B cell (primary cell): ENCODE measurements around the gene BCL11A. TPM values are rescaled to one million over a fixed set of nuclear protein-coding genes. Genes with fewer than 3 reads are reported as not detected.

Experiments
- ATAC-seq: fragments of 200-7000 bp; cut with Tn5 transposase; one replicate; pipeline ENCODE4 v1.10.0; 2021; ENCODE audit warnings: low read depth, mild to moderate bottlenecking, moderate number of reproducible peaks, moderate library complexity
- CTCF ChIA-PET: fragments of 350-600 bp; sonication (Branson Sonifier 250); formaldehyde crosslinking; loops from one replicate; lab custom pipeline; 2021; ENCODE audit warnings: antibody characterized with exemption, inconsistent platforms; lab: Charles Lee
- POLR2A ChIA-PET: fragments of 350-600 bp; sonication (Branson Sonifier 250); formaldehyde crosslinking; loops from one replicate; lab custom pipeline; 2021; ENCODE audit warnings: antibody characterized with exemption; lab: Charles Lee
- DNase-seq: peaks from one replicate; pipeline ENCODE4 v3.0.0; 2013
- H2AFZ ChIP-seq: 2 replicates; pipeline ENCODE4 v1.6.1; 2012; ENCODE audit warnings: mild to moderate bottlenecking, low read depth, low read length; ENCODE audit not compliant: insufficient read depth, poor library complexity, severe bottlenecking
- H3K27ac ChIP-seq, 2 donors: 1 replicate in 1 of 2; 2 replicates in 1 of 2; pipeline ENCODE4 v1.5.1; 2012 to 2013; ENCODE audit warnings: low read length in 2 of 2, mild to moderate bottlenecking in 2 of 2, moderate library complexity in 1 of 2
- H3K27me3 ChIP-seq, 4 experiments: fragments of 200-600 bp in 1 of 4; sonication (generic) in 1 of 4; replicated peaks in 1 of 4; 1 replicate in 2 of 4; 2 replicates in 2 of 4; pipeline versions ENCODE4 v1.6.1 to v1.7.0; 2013 to 2016; ENCODE audit warnings: low read length in 3 of 4, mild to moderate bottlenecking in 2 of 4, mixed read lengths in 1 of 4, moderate library complexity in 1 of 4; ENCODE audit not compliant: insufficient read depth in 4 of 4, control insufficient read depth in 3 of 4; ENCODE audit errors: control extremely low read depth in 1 of 4
- H3K36me3 ChIP-seq, 2 experiments: replicated peaks in 1 of 2; 1 replicate in 1 of 2; 2 replicates in 1 of 2; pipeline versions ENCODE4 v1.6.1 to v1.7.1; 2013; ENCODE audit warnings: low read length in 1 of 2; ENCODE audit not compliant: insufficient read depth in 2 of 2, control insufficient read depth in 1 of 2; ENCODE audit errors: control extremely low read depth in 1 of 2, extremely low read depth in 1 of 2
- H3K4me1 ChIP-seq, 2 donors: fragments of 200-600 bp in 1 of 2; sonication (generic) in 1 of 2; 1 replicate in 1 of 2; 2 replicates in 1 of 2; pipeline versions ENCODE4 v1.5.1 to v1.6.1; 2013 to 2017; ENCODE audit warnings: low read length in 2 of 2; ENCODE audit not compliant: control insufficient read depth in 2 of 2, insufficient read depth in 2 of 2
- H3K4me2 ChIP-seq: replicated peaks from 2 replicates; pipeline ENCODE3; 2012; ENCODE audit warnings: mild to moderate bottlenecking, low read depth, low read length; ENCODE audit not compliant: poor library complexity, severe bottlenecking
- H3K4me3 ChIP-seq, 5 experiments: fragments of 200-600 bp in 1 of 5; sonication (generic) in 1 of 5; 1 replicate in 3 of 5; 2 replicates in 2 of 5; pipeline versions ENCODE4 v1.5.1 to v1.7.0; 2011 to 2016; ENCODE audit warnings: low read length in 4 of 5, mild to moderate bottlenecking in 4 of 5, low read depth in 2 of 5, control low read depth in 1 of 5, moderate library complexity in 1 of 5; ENCODE audit not compliant: insufficient read depth in 1 of 5; ENCODE audit errors: control extremely low read depth in 1 of 5, extremely low read depth in 1 of 5
- H3K79me2 ChIP-seq: fragments of 200-600 bp; sonication (generic); one replicate; pipeline ENCODE4 v1.6.0; 2016; ENCODE audit warnings: low read length; ENCODE audit not compliant: control insufficient read depth, insufficient read depth
- H3K9ac ChIP-seq: fragments of 200-600 bp; sonication (generic); 2 replicates; pipeline ENCODE4 v1.6.1; 2017; ENCODE audit warnings: mild to moderate bottlenecking, low read length, moderate library complexity
- H3K9me3 ChIP-seq, 3 donors: one replicate each; pipeline versions ENCODE4 v1.6.1 to v1.7.1; 2013; ENCODE audit warnings: low read length in 2 of 3; ENCODE audit not compliant: control insufficient read depth in 2 of 3, insufficient read depth in 1 of 3; ENCODE audit errors: control extremely low read depth in 1 of 3
- H4K20me1 ChIP-seq: 2 replicates; pipeline ENCODE4 v1.6.0; 2012; ENCODE audit warnings: mild to moderate bottlenecking, low read length; ENCODE audit not compliant: insufficient read depth, control insufficient read depth, poor library complexity, severe bottlenecking
- H3K27ac Mint-ChIP-seq: one replicate; pipeline ENCODE4 v1.8.0; 2021; ENCODE audit warnings: mixed read lengths
- H3K27me3 Mint-ChIP-seq: one replicate; pipeline ENCODE4 v1.8.0; 2021; ENCODE audit warnings: mixed read lengths
- H3K4me1 Mint-ChIP-seq: one replicate; pipeline ENCODE4 v1.8.0; 2021; ENCODE audit warnings: mixed read lengths
- H3K4me3 Mint-ChIP-seq: one replicate; pipeline ENCODE4 v1.8.0; 2021; ENCODE audit warnings: mixed read lengths
- H3K9me3 Mint-ChIP-seq: one replicate; pipeline ENCODE4 v1.8.0; 2022; ENCODE audit warnings: mixed read lengths; ENCODE audit not compliant: insufficient read depth
- CTCF ChIP-seq: fragments of 200-600 bp; IDR thresholded peaks from one replicate; pipeline ENCODE4 v1.8.0; 2022; ENCODE audit warnings: antibody characterized with exemption, mild to moderate bottlenecking
- EZH2 ChIP-seq: IDR thresholded peaks from 2 replicates; pipeline ENCODE4 v1.6.1; 2012; ENCODE audit warnings: borderline replicate concordance, low read depth, mild to moderate bottlenecking, moderate library complexity, low read length; ENCODE audit not compliant: insufficient read depth, poor library complexity, severe bottlenecking
- WGBS: methylation state at CpG from one replicate; pipeline ENCODE4 v1.1.5; 2013; ENCODE audit warnings: missing lambda C conversion rate; ENCODE audit not compliant: insufficient coverage; 5-methylcytosine and 5-hydroxymethylcytosine counted together
- intact Hi-C: fragments of 100-400 bp; cut with micrococcal nuclease; formaldehyde crosslinking; loops from one replicate; pipeline ENCODE4 v1.10.0; 2022
- polyA plus RNA-seq: library from polyadenylated mRNA; depleted of rRNA; stranded (reverse); fragments of >200 nt; gene quantifications from 2 replicates; pipeline ENCODE4 v1.2.3, GENCODE V29; 2012
- total RNA-seq, 2 donors: library from RNA; stranded (reverse); fragments of 120-200 nt in 1 of 2; gene quantifications; 1 replicate in 1 of 2; 2 replicates in 1 of 2; pipeline versions ENCODE4 v1.2.3 to v1.2.4, GENCODE V29; 2013 to 2022

BCL11A gene
- total and polyA plus RNA-seq, 2 donors (not counting 1 experiment from before 2014, with no cell fraction given) = 81.8 to 383 TPM

DNA sequence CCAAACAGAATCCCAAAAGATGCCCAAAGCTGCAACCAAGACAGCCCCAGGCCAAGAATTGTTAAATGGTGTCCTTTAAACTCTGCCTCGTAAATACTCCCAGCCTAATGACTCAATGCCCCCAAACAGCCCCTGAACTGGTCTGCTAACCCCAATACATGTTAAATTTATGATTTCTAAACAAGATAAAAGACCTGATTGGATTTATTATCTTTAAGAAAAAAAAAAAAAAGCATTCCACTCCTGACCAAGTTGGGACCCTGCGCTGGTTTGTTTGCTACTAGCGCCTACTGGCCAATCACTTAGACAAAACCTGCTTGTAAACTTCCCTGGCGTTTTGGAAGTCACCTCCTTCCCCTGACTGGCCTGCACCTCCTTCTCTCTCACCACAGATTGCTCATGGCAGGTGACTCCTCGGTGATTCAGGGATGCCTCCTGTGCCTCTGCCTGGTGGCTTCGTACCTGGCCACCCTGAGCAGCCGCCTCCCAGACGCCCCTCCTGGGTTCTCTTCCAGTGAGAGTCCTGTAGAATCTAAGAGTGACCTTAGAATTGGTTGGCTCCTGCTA lies 121.3 kb downstream of the BCL11A start:
- Mint-ChIP-seq H3K27ac (no peak overlapping the region), H3K27me3 (no peaks in the 10 kb centered on the region), H3K9me3 (no peaks in the 10 kb centered on the region), H3K4me1 (peaks cover 31% of the 10 kb centered on the region), H3K4me3 (no peak overlapping the region)
- WGBS = 100% methylated on average over 7 of the region's 8 CpGs
- ChIA-PET POLR2A (interaction anchor here (0.5 to 0.8 kb wide), 2 partner anchors 34 to 120 kb away, joined by 3 to 4 read pairs; no protein-coding TSS in a partner anchor), CTCF (interaction anchor here (0.6 kb wide), 1 partner anchor 46 kb away, joined by 4 read pairs; no protein-coding TSS in a partner anchor)
- no peak overlapping the region for H3K4me3 ChIP-seq
- no peak for ATAC-seq
- TF ChIP-seq CTCF (no peak), EZH2 (no peak)
- H2AFZ ChIP-seq = no peak overlapping the region
- H4K20me1 ChIP-seq = no peaks in the 10 kb centered on the region
- H3K27me3 ChIP-seq = no peaks in the 10 kb centered on the region
- H3K79me2 ChIP-seq = peaks cover 4% of the 10 kb centered on the region
- no peaks in the 10 kb centered on the region for H3K9me3 ChIP-seq
- no peak overlapping the region for H3K4me2 ChIP-seq
- intact Hi-C loops = no loop called here
- peaks cover 18 to 21% of the 10 kb centered on the region in 2 donors for H3K4me1 ChIP-seq
- H3K27ac ChIP-seq = no peak overlapping the region
- DNase-seq = no peak
- no peaks in the 10 kb centered on the region for H3K36me3 ChIP-seq
- H3K9ac ChIP-seq = no peak overlapping the region

DNA sequence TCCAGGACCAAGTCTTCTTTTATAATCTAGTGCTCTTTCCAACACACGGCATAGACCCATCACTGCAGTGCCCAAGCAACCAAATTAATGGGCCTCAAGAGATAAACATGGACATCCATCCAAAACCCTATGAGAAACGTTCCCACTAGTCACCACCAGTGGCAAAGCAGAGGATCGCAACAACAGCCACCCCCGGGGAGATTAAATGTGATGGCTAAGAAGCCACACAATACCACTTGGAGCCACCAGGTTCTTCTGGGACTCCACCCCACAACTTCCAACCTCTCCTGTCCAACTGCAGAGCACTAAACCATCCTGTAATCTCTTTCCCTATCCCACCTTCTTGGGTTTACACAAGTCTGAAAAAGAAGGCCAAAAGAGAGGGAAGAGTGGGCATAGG lies 123.8 kb downstream of the BCL11A start:
- CTCF ChIA-PET = no interaction called here
- Histone ChIP-seq H3K9ac (no peak overlapping the region), H2AFZ (no peak overlapping the region), H3K27ac (no peak overlapping the region), H3K27me3 (no peaks in the 10 kb centered on the region), H3K79me2 (peaks cover 8% of the 10 kb centered on the region), H3K4me3 (no peak overlapping the region), H3K4me2 (no peak overlapping the region), H3K36me3 (no peaks in the 10 kb centered on the region), H4K20me1 (no peaks in the 10 kb centered on the region), H3K4me1 (peaks cover 11 to 12% of the 10 kb centered on the region in 2 donors), H3K9me3 (peaks cover 0 to 5% (median 0%) of the 10 kb centered on the region in 3 donors)
- intact Hi-C loops = no loop called here
- POLR2A ChIA-PET = interaction anchor here (0.7 kb wide), 1 partner anchor 254 kb away, joined by 9 read pairs; no protein-coding TSS in a partner anchor
- Mint-ChIP-seq H3K27ac (no peak overlapping the region), H3K4me3 (no peak overlapping the region), H3K27me3 (no peaks in the 10 kb centered on the region), H3K4me1 (peaks cover 16% of the 10 kb centered on the region), H3K9me3 (no peaks in the 10 kb centered on the region)
- no peak for DNase-seq
- no peak for ATAC-seq
- 98% methylated on average over 4 of the region's 4 CpGs for WGBS
- no peak for TF ChIP-seq CTCF
- TF ChIP-seq EZH2 = no peak
